Measurements from ENCODE around the gene C2CD2L.
"Not testable (repeated sequence)": the region's sequence is repeated elsewhere in the genome, so short reads cannot be mapped to it uniquely, and the experiment has no call there.

Gene C2CD2L

GRCh38 chr11:119116235-119116594 lies 9.1 kb downstream of the C2CD2L start:
- DNase-seq = no peak

- no peak for DNase-seq
These were observed 9.5 kb downstream of the C2CD2L start for GRCh38 chr11:119116601-119117000.

GRCh38 chr11:119117004-119117706 lies 10.0 kb downstream of the C2CD2L start:
- no peak for DNase-seq

GRCh38 chr11:119118227-119118626 lies 11.1 kb downstream of the C2CD2L start:
- DNase-seq = no peak

- no peak for DNase-seq
These were observed 11.8 kb downstream of the C2CD2L start for GRCh38 chr11:119118946-119119345.

GRCh38 chr11:119120639-119121007 lies 13.5 kb downstream of the C2CD2L start:
- peak; percentile 78 for DNase-seq

GRCh38 chr11:119121008-119121810 lies 14.1 kb downstream of the C2CD2L start, which contains the start of gene HINFP:
HINFP (plus strand) TSS chr11:119121580; CDS start chr11:119126945, 5,365 bp downstream.
- peak; percentile 100 for DNase-seq

- DNase-seq = no peak
These were observed 14.6 kb downstream of the C2CD2L start for GRCh38 chr11:119121811-119122124.

DNA sequence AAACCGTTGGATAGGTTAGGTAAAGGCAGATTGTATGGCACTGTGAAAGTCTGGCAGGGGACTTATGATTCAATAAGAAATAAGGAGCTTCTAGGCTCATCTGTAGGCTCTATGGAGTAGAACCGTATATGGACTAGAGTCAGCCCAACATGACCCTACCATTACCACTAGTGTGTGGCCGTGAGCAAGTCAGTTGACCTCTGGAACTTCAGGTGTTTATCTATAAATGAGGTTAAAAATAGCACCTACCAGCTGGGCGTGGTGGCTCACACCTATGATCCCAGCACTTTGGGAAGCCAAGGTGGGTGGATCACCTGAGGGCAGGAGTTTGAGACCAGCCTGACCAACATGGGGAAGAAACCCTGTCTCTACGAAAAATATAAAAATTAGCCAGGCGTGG lies 18.7 kb downstream of the C2CD2L start:
- no peak for DNase-seq

- DNase-seq = no peak
These were observed 19.6 kb downstream of the C2CD2L start for GRCh38 chr11:119126675-119127268.

- no peak for DNase-seq
These were observed 23.5 kb downstream of the C2CD2L start for GRCh38 chr11:119130662-119131061.

DNA sequence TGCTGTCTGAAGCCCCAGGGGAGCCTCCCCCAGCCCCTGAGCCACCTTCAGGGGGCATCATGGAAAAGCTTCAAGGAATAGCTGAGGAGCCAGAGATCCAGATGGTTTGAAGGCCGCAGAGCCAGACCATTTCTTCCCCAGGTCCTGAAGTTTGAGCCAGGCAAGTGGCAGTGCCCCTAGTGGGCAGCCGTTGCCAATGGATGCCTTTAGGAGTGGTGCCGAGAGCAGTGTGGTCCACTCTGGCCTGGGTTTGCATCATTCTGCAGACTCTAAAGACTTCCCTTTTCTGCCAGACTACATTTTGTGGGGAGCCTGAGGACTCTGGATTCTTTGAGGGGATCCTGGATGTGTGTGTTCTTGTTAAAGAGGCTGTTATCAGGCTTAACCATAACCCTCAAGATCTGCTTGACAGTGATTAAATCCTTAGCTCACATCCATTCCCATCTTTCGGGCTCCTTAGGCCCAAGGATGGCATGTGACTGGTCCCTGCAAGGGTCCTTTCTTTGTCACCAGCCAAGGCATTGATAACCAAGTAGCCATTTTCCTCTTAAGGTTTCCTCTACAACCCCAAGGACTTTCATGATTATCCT lies 27.3 kb downstream of the C2CD2L start:
- no peak for DNase-seq

DNA sequence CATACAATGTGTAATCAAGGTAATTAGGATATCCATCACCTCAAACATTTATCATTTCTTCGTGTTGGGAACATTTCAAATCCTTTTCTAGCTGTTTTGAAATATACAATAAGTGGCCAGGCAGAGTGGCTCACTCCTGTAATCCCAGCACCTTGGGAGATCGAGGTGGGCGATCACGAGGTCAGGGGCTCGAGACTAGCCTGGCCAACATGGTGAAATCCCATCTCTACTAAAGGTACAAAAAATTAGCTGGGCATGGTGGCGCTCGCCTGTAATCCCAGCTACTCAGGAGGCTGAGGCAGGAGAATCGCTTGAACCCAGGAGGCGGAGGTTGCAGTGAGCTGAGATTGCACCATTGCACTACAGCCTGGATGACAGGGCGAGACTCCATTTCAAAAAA lies 32.1 kb downstream of the C2CD2L start:
- not testable (repeated sequence) for DNase-seq

DNA sequence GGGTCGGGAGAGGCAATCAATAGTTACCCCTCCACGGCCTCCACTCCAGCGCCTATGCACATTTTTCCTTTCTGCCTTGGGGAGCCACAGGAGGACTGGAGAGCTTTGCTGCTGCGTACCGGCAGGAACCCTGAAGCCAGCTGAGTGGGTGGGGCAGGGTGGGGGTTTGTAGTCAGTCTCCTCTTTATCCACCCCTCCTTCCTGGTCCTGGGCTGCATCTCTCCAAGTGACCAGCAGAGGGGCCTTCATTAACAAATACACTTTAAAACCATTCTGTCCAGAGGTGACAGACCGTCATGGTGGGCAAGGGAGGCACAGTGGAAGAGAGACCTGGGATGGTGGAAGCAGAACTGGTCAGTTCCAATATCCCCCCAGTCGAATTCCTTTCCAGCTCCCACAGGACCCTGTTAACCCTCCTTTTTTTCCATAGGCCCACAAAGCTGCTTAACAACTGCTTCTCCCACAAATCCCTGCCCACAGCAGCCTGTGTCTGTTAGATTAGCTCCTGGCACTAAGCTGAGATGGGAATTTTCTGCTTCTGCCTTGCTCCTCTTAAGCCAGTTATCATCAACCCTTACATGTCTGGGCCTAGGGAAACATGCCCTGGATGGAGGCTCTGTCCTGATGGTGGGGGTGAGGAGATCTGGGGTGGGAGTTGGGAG lies 37.8 kb downstream of the C2CD2L start:
- peak; percentile 51 for DNase-seq

DNA sequence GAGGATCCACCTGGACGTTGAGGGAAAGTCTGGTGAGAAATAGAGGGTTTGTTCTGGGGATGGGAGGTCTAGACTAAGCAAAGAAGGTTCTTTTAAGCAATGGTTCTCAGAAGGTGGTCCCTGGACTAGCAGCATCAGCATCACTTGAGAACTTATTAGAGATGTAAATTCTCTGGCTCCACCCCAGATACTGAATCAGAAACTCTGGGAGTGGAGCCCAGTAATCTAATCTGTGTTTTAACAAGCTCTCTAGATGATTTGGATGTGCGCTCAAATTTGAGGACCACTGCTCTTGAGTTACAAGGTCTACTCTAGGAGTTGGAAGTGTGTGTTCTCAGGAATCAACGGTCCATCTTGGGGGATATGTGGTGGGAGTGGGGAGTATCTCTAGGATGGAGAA lies 38.4 kb downstream of the C2CD2L start:
- no peak for DNase-seq

GRCh38 chr11:119147604-119148333 lies 40.6 kb downstream of the C2CD2L start:
- no peak for DNase-seq

GRCh38 chr11:119148720-119149017 lies 41.5 kb downstream of the C2CD2L start:
- DNase-seq = no peak

DNA sequence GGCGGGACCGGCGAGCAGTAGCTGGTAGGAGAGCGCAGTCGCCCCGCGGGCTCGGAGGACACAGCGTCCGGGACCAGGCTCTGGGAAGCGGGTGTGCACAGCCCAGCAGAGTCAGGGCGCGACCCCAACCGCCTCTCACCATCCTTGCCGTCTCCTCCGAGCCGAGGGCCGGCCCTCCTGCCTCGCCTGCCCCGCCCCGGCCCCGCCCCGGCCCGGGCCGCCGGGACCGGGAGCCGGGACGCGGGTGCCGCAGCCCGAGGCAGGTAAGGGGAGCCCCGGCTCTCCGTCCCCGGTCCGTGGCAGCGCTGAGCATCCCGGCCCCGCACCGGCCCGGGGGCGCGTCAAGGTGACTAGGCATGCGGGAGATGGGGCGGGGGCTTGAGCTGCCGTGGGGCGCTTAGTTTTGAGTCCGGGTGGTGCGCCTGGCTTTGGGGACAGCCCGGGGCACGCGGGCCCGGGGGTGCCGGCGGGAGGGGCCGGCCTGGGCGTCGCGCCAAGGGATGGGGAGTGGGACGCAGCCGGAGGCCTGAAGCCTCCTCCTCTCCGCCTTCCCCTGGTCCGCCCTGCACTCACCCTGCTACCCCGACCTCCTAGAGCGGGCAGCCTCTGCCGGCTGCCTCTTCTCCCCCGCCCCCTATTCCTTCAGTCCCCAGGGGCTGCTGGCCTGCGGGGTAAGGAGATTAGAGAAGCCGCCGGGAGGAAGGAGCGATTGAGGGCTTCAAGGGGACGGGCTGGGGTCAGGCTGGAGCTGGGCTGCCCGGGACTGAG lies 42.1 kb downstream of the C2CD2L start, which contains the start of gene ABCG4:
Gene ABCG4 (plus strand): TSS at position 35 of the 768 bp plus-strand sequence. CDS start 914 bp downstream, outside the sequence.
- DNase-seq = no peak

DNA sequence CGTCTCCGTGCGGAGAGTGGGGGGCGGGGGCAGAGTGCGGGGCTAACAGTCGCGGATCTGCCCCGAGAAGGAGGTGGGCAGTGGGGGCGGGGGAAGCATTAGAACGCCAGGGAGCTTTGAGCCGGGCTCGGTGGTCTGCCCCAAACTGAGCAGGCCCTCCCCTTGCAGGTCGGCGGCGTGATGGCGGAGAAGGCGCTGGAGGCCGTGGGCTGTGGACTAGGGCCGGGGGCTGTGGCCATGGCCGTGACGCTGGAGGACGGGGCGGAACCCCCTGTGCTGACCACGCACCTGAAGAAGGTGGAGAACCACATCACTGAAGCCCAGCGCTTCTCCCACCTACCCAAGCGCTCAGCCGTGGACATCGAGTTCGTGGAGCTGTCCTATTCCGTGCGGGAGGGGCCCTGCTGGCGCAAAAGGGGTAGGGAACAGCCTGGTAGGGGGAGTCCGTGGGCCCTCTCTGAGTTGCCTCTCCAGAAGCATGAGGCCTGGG lies 42.7 kb downstream of the C2CD2L start:
- DNase-seq = no peak

GRCh38 chr11:119152043-119152442 lies 44.9 kb downstream of the C2CD2L start:
- DNase-seq = no peak

DNA sequence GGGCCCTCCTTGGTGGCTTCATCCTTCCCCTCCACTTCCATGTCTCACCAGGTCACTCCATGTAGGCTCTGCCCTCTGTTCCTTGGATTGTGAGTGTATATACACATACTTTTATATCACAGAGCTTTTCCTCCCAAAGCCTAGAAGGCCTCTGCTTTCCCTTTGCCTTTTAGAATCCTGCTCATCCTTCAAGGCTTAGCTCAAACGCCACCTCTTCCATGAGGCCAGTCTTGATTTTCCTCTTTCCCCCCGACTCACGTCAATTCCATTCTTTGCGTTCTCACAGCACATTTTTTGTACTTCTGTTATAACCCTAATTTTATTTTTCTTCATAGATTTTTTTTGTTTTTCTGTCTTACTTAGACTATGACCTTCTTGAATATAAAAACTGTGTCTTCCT lies 45.5 kb downstream of the C2CD2L start:
- DNase-seq = no peak

Data from NCI-H1092 (cell line).